ENCODE measurements around the gene OXER1.

Gene OXER1

DNA sequence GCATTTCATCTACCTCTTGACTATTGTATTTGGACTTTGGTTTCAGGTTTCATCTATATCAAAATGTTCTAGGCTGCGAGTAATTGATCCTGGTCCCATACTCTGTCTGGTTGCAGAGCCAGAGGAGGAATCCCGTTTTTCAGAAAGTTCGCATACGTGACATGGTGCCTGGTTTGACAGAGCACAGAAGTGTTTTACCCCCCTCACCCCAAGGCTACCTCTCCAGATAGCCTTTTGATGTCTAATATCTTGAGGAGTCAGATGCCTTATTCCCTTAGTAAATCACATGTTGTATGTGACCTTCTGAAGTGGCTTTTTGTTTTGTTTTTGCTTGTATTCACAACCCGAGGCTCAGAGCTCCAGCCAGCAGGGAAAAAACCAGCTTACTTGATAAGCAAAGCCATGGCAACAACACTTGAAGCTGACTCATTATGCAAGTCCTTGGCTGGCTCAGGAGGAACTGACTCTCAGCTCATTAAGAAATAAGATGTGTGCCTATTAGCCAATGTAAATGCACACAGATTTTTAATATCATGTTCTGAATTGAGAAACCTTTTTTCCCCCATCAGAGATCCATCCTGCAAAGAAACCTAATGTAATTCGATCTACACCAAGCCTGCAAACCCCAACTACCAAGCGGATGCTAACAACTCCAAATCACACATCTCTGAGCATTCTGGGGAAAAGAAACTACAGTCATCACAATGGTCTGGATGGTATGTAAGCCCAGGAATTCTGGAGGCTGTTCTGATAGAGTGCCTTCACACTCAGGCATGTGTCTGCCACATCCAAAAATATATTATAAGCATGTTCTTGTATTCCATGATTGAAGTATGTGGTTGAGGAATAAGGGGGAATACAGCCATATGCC lies 41.4 kb downstream of the OXER1 start:
- no peak overlapping the region for H3K27ac Mint-ChIP-seq (ENCODE audit: low read depth)
- H3K4me3 Mint-ChIP-seq, result no peak overlapping the region
- no peak for ATAC-seq (replicated peaks; ENCODE audit: extremely low read depth, poor library complexity, severe bottlenecking)
- no peak for DNase-seq (ENCODE audit: low spot score in 2 of 2)
- no peaks in the 10 kb centered on the region for H3K27me3 Mint-ChIP-seq
- no peaks in the 10 kb centered on the region for H3K4me1 Mint-ChIP-seq
- peaks cover 4% of the 10 kb centered on the region for H3K36me3 Mint-ChIP-seq (ENCODE audit: insufficient read depth)
- no peaks in the 10 kb centered on the region for H3K9me3 Mint-ChIP-seq

DNA sequence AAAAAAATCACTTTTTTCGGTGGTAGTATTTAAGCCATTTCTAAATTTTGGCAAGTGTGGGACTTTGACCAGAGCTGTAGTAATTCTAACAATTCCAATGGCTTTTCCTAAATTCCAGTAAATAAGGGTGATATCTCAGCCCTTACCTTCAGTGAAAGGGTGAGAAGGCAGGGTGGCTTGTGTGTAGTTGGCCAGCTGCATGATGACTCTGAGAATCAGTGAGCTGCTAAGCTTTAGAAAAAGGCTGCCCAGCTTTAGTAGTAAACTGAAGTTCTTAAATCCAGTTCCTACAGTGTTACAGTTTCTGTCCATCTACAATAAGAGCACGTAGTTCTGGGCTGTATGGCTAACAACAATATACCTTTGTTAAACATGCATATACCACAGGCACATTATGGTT lies 42.0 kb downstream of the OXER1 start:
- Mint-ChIP-seq H3K27me3 (no peaks in the 10 kb centered on the region), H3K36me3 (ENCODE audit: insufficient read depth) (peaks cover 4% of the 10 kb centered on the region), H3K9me3 (no peaks in the 10 kb centered on the region), H3K27ac (ENCODE audit: low read depth) (no peak overlapping the region), H3K4me3 (no peak overlapping the region), H3K4me1 (no peaks in the 10 kb centered on the region)
- DNase-seq (ENCODE audit: low spot score in 2 of 2), result no peak
- ATAC-seq (replicated peaks; ENCODE audit: extremely low read depth, poor library complexity, severe bottlenecking), result no peak

DNA sequence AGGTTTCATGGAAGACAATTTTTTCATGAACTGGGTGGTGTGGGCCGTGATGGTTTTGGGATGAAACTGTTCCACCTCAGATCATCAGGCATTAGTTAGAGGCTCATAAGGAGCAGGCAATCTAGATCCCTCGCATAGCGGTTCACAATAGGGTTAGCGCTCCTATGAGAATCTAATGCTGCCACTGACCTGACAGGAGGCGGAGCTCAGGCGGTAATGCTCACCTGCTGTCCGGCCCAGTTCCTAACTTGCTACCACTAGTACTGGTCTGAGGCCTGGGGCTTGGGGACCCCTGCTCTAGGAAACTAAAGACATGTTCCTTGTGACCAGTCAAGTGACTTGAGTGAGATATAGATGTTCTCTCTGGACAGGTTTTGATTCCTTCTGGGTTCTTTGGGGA lies 49.2 kb downstream of the OXER1 start:
- ATAC-seq (replicated peaks; ENCODE audit: extremely low read depth, poor library complexity, severe bottlenecking), result no peak
- no peaks in the 10 kb centered on the region for H3K9me3 Mint-ChIP-seq

DNA sequence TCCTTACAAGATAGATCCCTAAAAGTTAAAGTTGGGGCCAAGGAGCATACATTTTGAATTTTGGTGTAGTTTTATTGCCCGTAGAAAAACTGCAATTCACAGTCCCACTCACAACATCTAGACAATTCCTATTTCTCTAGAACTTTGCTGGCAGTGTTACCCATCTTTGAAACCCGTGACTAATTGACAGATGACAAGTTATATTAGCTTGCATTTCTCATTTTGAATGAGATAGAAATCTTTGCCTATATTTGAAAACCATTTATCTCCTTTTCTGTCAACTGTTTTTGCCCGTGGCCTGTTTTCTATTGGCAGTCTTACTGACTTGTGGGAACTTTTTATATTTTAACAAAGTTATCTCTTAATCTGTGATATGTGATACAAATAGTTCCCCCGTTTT lies 50.0 kb downstream of the OXER1 start:
- no peak overlapping the region for H3K27ac Mint-ChIP-seq (ENCODE audit: low read depth)
- H3K4me1 Mint-ChIP-seq, result no peaks in the 10 kb centered on the region
- H3K27me3 Mint-ChIP-seq, result no peaks in the 10 kb centered on the region
- H3K9me3 Mint-ChIP-seq, result no peaks in the 10 kb centered on the region
- ATAC-seq (replicated peaks; ENCODE audit: extremely low read depth, poor library complexity, severe bottlenecking) (no peak), DNase-seq (ENCODE audit: low spot score in 2 of 2) (no peak)
- H3K4me3 Mint-ChIP-seq, result no peak overlapping the region
- H3K36me3 Mint-ChIP-seq (ENCODE audit: insufficient read depth), result peaks cover 4% of the 10 kb centered on the region

More for the DNA sequence above, 49.2 kb downstream of the OXER1 start:
- DNase-seq (ENCODE audit: low spot score in 2 of 2), result no peak
- Mint-ChIP-seq H3K36me3 (ENCODE audit: insufficient read depth) (no peaks in the 10 kb centered on the region), H3K27ac (ENCODE audit: low read depth) (no peak overlapping the region), H3K4me1 (no peaks in the 10 kb centered on the region), H3K27me3 (no peaks in the 10 kb centered on the region), H3K4me3 (no peak overlapping the region)

DNA sequence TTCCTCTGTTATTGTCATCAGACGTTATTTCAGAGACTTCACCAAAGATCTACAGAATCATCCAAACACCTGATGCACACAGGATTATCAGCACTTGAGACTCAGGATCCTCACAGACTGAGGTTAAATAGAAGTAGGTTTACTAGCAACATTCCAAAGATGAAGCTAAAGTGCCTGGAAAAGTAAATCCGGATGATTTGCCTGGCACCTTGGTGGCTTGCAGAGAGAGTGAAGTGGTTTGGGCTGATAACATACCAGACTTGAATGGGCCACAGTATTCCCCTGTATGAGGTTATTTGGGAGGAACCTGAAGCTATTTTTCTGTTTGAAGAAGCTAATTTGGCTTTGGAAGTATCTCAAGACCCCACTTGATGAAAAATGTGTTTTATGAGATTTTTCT lies 51.0 kb downstream of the OXER1 start:
- no peak for DNase-seq (ENCODE audit: low spot score in 2 of 2)
- Mint-ChIP-seq H3K9me3 (no peaks in the 10 kb centered on the region), H3K27ac (ENCODE audit: low read depth) (no peak overlapping the region), H3K36me3 (ENCODE audit: insufficient read depth) (peaks cover 10% of the 10 kb centered on the region), H3K4me1 (no peaks in the 10 kb centered on the region), H3K4me3 (no peak overlapping the region), H3K27me3 (no peaks in the 10 kb centered on the region)
- no peak for ATAC-seq (replicated peaks; ENCODE audit: extremely low read depth, poor library complexity, severe bottlenecking)

Measured in central memory CD8-positive, alpha-beta T cell (primary cell).